Mucosa of gallbladder (tissue), 1 donor: ENCODE results near the gene VWF. TPM values are rescaled to one million over a fixed set of nuclear protein-coding genes. Genes with fewer than 3 reads are reported as not detected.
"Not testable (repeated sequence)": the region's sequence is repeated elsewhere in the genome, so short reads cannot be mapped to it uniquely, and the experiment has no call there.

Source experiments
- DNase-seq: peaks from one replicate; pipeline ENCODE4 v3.0.0-alpha.2; 2020; ENCODE audit warnings: low spot score
- total RNA-seq: library from RNA; stranded (reverse); gene quantifications from one replicate; pipeline ENCODE4 v1.2.1, GENCODE V29; 2021
- donor health status: DM: no; HTN: no; CAD: no.

VWF gene
- total RNA-seq, 1 donor from 2014 or later: 97.3 TPM

DNA sequence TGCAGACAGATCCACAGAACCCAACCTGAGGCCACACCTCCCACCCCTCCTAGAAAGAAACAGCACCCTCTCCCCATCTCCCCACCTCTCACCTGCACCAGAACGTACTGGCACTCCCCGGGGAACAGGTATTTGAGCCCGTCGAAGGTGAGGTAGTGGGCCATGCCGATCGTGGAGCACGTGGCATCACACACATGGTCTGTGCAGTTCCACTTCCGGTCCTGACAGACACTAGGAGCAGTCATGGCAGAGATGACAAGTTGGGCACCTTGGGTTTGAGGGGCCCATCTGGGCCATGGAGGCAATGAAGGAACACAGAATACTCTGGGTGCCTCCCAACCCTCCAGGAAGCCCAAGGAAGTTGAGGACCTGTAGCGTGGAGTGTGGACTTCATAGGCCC lies 89.9 kb downstream of the VWF start:
- DNase-seq: no peak

DNA sequence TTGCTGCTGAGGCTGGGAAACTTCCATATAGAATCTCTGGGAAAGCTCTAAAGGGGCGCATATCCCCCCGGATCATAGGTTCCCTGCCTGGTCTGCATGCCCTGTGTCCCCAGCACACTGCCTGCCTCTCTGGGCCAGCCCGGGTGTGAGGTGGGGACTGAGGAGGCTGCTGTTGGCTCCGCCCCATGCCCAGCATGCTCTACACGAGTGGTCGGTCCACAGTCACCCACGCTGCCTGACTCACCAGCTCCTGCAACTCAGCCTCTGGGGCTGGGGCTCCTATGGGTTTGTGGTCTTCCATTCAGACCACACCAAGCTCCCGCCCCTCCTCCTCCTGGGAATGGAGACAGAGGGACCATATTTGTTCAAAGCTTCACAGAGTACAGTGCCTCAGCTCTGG lies 90.9 kb downstream of the VWF start:
- no peak for DNase-seq

DNA sequence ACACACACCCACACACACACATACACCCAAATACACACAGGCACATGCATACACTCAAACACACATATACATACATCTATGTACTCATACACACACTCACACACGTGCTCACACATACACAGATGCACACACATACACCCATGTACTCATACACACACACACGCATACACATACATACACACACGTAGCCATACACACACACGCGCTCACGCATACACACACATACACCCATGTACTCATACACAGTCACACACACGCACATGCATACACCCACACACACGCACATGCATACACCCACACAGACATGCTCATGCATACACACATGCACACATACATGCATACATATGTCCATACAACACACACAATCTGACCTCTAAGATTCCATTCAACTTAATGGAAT lies 91.7 kb downstream of the VWF start:
- no peak for DNase-seq

DNA sequence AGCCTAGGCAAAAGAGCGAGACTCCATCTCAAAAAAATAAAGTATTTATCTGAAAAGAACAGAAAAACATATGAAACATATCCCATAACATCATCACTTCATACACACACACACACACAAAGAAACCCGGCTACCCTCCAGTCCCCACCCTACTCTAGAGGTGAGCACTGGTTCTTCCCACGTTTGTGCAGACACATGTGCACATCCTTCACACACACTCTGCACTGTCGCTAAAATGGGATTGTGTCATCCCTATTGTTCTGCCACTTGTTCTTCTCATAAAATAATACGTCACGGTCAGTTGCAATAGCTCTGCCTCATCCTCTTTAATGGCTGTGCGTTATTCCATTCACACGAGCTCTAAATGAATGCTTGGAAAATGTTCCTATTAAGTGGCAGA lies 93.5 kb downstream of the VWF start:
- no peak for DNase-seq

DNA sequence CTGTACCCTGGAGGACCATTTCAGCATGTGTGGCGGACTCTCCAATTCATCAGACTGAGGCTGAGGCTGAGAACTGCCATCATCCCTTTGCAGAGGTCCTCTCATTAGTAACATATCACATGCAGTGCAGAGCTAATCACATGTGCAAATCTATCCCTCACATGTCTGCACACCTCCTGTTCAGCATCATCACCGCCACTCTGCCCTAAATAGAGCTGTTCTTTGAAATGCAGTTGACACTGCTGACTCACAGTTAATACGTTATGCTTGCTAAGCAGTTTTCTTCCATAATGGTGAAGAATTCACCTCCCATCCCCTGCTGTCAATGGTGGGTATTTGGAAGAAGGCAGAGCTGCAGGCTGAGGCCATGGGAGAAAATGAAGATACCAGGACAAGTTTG lies 94.4 kb downstream of the VWF start:
- no peak for DNase-seq

DNA sequence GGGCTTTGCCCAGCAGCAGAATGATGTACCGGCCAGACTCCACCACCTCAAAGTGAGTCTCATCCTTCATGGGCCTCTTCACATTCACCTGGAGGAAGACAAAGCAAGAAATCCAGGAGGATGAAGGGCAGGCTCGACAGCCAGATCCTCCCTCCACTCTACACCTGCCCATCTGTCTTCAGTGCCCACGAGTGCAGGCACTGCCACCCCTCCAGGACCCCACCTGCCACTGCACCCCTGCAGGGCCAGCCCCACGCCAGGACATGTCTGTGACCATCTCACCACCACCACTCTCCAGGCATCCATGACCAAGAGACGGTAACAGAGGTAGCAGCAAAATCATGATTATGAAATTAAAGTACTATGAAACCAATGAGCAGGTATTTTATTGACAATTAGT lies 95.1 kb downstream of the VWF start:
- no peak for DNase-seq

DNA sequence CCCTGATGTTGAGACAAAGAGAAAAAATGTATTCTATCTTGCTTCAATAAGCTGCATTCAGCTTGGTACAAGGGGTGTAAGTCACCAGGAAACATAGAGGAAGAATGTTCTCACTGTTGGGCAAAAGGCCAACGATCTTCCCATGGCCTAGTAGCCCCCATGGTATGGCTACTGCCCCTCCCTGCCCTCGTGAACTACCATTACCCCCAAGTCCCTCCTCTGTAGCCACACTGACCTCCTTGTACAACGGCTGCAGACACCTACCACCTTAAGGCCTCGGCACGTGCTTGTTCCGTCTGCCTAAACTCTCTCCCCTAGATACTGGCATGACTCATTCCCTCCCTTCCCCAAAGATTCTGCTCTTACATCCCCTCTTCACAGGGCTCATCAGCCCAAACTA lies 97.5 kb downstream of the VWF start:
- DNase-seq: no peak

DNA sequence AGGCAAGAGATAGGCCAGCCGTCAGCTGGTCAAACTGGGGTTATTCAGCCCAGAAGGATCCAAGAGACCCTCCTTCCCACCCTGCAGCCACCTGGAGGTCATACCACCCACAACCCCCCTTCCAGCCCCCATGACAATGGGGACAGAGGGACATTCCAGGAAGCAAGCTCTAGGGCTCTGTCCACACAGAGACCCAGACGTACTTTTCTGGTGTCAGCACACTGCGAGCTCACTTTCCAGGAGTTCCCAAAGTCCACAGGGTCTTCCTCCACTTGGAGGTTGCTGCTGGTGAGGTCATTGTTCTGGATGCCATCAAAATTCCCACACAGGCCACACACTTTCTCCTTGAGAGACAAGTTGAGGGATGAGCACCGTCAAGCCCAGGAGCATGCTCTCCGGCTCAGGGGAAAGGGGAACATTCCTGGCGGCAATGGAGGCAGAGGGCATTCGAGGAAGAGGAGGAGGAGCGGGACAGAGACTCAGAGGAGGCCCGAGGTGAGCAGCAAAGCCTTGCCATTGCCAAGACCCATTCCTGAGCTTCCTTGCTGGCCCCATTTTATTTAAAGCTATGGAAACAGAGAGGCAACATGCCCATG lies 98.7 kb downstream of the VWF start:
- DNase-seq: not testable (repeated sequence)

DNA sequence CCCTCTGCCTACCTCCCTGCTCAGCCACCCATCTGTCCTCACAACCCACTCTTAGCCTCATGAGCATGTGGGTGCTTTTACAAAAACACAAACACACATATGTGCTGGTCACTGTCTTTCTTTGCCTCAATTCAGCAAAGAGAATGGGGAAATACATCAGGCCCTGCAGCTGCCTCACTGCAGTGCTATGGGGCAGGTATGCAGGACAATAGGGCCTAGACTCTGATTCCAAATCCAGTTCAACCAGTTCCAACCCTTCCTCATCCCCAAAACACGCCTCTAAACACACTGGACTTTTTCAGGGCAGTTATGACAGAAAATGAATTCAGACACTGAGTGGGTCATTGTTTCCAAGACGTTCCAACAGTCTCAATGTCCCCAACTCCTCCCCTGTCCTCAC lies 100.4 kb downstream of the VWF start:
- not testable (repeated sequence) for DNase-seq

DNA sequence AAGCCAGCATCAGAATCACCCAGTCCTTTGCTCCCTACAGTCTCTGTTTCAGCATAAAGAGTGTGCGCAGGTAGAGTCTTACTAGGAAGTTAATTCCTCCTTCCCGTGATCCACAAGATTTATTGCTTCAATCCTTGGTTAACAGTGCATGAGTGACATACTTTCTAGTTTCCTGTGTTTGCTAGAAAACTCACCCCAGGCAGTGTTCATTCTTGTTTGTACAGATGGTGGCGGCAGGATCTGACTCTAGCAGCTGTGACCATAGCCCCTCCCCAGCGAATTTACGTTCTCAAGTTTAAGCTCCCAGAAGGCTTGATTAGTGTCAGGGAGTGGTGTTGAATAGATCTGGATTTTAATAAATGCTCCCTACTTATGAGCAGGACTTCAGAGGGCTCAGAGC lies 103.5 kb downstream of the VWF start:
- DNase-seq: no peak

DNA sequence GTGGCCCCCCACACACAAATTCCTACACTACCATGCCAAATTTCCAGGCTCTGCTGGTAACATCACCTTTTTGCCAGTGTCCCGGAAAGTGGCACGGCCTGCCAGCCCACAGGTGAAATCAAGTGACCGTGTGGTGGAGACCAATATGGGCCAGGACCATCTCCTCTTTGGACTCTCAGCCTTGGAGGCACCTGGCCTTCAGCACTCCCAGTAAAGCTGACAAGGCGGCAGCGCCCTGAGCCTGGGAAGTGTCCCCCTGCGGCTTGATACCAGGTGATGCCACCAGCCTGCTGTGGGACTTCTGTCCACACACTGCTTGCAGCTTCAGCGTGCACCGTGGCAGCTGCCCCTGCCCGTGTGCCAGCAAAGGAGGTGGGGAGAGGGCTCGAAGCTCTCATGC lies 104.0 kb downstream of the VWF start:
- DNase-seq: not testable (repeated sequence)

DNA sequence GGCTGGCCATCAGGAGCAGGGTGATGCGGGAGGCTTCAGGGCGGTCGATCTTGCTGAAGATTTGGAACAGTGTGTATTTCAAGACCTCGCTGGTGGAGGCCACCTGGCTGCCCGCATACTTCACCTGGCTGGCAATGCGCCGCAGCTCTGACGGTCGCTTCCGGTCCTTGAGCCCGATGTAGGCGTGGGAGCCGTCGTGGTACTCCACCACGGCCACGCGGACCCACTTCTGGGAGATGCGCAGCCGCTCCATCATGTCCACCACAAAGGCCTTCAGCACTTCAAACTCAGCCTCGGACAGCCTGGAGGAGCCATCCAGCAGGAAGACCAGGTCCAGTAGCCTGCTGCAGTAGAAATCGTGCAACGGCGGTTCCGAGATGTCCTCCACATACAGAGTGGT lies 105.2 kb downstream of the VWF start:
- DNase-seq: not testable (repeated sequence)

DNA sequence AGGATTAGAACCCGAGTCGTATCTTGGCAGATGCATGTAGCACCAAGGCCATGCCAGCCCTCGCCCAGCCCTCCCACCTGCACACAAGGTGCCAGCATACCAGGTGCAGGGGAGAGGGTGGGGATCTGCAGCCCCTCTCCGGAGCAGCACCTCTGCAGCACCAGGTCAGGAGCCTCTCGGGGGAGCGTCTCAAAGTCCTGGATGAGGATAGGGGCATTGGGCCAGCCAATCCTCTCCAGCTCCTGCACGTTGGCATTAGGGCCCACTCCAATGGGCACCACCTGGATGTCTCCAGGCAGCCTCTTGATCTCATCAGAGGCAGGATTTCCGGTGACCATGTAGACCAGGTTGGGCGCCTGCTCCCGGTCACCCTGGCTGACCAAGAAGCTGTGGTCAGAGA lies 106.2 kb downstream of the VWF start:
- no peak for DNase-seq

DNA sequence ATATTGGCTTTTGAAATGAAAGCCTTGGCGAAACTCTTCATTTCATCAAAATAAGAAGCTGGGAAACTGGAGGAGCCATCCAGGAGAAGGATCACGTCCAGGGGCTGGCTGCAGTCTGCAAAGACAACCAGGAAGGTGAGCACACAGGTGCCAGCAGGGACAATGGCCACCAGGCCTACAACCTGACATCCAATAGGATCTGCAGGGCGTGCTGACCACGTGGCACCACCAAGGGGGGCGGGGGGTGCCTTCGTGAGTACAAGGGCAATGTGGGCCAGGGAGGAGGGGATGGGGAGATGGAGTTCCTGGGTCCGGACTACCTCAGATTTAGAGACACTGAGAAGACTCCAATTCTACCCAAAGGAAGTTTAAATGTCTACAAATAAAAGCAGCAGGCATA lies 107.7 kb downstream of the VWF start:
- no peak for DNase-seq

DNA sequence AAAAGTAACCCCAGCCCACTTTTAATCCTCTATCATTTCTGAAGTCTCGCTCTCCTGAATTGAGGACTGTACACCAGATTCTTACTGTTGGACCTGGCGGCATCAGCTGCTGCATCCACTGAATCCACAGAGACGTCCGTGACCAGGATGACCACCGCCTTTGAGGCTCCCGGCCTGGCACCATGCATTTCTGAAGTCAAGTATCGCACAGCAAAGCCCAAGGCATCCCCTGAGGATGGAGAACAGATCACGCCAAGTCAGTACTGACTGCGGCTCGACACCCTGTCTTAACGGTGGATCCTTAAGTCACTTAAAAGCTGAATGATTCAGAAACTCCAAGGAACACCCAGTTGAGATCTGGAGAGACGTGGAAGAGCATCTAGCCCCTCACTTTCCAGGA lies 108.5 kb downstream of the VWF start:
- DNase-seq: not testable (repeated sequence)

DNA sequence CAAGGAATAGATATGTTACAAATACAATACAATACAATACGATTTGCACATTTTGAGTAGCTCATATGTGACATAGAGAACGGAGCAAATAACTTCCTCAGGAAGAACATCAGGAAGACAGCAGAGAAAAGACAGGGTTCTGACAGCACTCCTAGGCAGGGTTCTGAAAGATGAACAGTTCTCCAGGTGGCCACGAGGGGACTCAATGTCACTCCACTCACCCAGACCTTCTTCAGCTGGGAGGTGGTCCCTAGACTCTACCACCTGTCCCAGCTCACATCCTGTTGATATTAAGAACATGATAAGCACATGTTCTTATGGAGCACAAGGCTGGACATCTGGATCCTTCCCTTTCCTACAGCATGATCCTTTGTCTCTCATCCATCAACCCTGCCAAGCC lies 109.2 kb downstream of the VWF start:
- DNase-seq: not testable (repeated sequence)

DNA sequence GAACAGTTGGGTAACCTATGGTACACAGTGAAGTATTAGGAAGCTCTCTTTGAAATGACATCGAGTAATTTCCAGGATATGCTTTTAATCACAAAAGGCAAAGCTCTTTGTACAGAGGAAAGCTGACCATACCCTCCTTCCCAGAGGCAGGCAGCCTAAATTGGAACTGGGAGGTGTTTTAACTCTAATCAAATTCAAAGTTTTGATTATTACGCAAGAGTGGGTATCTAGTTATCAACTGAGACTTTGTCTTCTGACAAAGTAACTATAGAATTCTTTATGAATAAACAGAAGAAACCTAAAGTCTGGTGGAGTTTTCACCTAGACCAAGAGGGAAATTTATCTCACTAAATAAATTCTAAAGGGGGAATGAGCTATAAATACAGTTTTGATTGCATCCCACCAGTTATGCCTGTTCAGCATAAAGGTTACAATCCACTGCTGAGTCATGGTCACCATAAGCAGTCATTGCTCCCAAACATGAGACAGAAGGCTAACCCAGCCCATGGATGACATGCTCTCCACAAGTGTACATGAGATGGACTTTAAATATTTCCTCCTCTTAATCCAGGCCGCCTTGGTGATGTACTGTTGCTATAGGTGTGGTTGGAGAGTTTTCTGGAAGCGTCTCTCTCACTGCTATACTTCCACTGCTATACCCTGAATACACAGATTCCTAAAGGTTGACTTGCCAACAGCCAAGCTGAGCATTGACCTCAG lies 113.7 kb downstream of the VWF start:
- DNase-seq: not testable (repeated sequence)

DNA sequence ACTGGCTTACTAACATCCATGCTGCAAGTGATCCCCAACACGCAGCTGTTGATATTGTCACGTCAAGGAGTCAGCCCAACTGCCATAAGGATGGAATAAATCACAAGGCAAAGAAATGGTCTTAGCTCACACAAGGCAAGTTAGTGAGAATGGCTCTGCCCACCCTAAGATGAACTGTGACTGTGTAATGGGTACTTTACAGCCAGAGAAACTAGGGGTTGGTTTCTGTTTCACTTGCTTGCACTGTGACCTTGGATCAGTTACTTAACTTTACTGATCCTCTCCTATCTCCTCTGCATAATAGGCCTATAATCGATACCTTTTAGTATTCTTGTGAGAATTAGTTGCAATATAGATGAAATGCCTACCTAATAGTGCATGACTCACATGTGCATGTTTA lies 127.2 kb downstream of the VWF start:
- DNase-seq: no peak

DNA sequence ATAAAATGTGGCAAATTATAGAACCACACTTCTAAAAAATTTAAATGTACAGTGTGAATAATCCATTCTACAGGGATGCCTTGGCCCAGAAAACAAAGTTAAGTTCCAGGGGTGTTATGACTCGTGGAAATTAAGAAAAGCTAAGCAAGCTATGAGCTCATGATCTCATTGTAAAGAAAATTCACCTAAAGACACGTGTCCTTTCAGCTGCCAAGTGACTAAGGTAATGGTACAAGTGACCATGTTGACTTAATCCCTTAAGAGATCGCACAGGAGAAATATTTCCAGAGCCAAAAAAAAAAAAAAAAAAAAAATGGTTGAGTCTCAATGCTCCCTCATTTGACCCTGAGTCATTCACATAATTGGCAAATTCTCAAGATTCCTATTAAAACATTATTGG lies 128.0 kb downstream of the VWF start:
- no peak for DNase-seq

DNA sequence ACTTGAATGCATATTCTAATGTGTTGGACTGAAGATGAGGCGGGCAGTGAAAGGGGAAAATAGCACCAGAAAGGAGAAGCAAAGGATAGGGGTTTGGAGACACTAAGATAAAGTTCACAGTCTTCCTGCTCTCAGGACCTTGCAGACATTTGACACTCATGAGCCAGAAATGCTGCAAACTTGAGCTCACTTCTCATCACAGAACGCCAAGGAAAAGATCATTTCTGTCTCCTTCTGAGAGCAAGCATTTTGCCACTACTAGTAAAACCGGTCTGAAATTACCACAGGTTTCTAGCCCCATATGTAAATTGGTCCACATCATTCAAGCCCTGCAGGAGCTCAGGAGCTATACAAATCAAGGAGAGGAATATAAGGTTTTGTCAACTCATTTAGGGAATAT lies 134.8 kb downstream of the VWF start:
- DNase-seq: no peak

DNA sequence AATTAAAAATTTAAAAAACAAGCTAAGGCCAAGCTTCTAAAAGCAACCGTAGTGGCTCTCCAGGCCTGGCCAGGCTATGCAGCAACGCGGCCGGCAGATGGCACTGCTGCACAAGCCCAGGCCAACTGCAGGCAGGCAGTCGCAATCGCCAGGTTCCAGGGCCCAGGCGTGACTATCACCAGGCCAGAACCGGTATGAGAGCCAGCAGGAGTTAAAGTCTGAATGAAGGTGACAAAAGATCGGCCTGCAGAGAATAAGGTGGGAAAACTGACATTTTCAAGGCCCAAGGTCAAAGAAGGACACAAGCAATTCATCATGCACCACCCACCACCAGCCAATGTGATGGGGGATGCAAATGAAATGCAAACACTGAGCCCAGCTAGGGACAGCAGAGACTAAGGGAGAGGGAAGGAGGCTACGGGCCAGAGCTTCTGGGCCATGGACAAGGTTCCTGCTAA lies 135.8 kb downstream of the VWF start:
- peak; percentile 73 for DNase-seq

DNA sequence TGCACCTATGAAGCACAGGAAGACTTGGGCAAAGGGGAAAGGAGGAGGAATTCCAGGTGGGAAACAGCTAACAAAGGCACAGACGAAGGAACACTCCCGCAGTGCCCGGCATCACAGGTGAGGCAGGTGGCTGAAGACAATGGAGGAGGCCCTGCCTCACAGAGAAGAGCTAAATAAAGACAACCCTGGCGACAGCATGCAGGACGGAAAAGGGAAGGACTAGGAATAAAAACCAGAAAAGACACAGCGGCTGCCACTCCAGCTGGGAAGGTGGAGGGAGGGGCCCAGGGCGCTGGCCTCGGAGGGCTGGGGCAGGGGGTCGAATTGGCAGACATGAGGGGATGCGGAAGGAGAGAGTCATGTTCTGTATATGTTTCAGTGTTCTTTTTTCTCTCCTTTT lies 136.4 kb downstream of the VWF start:
- no peak for DNase-seq

DNA sequence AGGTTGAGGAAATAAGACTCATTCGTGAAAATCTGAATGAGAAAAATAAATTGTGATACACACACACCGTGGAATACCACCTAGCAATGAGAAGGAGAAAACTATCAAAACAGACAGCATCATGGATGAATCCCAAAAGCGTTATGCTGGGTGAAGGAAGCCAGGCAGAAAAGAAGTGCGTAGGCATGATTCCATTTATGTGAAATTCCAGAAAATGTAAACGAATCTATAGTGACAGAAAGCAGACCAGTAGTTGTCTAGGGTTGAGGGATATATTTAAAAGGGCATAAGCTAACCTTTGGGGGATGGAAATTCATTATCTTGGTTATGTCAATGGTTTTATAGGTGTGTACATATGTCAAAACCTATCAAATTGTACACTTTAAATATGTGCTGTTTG lies 136.9 kb downstream of the VWF start:
- DNase-seq: no peak

DNA sequence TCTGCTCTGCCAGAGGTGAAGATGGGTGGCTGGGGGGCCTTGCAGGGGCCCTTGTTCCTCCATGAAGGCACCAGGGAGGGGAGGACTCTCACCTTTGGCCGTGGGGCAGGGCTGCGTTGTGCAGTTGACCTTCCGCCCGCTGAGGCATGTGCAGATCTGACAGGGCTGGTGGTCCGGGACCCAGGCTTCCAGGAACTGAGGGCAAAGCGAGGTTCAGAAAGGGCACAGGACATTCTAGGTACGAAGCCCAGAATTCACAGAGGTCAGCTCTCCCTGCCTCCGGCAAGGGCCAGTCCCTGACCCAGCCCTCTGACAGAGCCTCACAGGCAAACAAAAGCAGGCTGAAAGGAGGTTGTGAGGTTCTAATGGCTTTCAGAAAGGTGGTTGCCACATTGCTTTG lies 139.0 kb downstream of the VWF start:
- no peak for DNase-seq
